ENCODE results near the gene CHID1.

The CHID1 gene

DNA sequence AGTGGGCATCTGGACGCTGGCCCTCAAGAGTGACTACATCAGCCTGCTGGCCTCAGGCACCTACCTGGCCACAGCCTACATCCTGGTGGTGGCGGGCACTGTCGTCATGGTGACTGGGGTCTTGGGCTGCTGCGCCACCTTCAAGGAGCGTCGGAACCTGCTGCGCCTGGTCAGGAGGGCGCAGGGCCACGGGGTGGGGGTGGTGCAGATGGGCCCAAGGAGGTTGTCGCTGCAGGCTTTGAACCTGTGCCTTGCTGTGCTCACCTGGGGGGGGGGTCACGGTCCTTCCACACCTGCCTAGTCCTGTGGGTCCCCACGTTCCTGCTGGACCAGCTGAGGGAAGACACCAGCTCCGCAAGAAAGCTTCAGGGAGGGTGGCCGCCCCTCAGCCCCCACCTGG lies 74.3 kb downstream of the CHID1 start:
- no peak for DNase-seq (ENCODE audit: low read depth)

DNA sequence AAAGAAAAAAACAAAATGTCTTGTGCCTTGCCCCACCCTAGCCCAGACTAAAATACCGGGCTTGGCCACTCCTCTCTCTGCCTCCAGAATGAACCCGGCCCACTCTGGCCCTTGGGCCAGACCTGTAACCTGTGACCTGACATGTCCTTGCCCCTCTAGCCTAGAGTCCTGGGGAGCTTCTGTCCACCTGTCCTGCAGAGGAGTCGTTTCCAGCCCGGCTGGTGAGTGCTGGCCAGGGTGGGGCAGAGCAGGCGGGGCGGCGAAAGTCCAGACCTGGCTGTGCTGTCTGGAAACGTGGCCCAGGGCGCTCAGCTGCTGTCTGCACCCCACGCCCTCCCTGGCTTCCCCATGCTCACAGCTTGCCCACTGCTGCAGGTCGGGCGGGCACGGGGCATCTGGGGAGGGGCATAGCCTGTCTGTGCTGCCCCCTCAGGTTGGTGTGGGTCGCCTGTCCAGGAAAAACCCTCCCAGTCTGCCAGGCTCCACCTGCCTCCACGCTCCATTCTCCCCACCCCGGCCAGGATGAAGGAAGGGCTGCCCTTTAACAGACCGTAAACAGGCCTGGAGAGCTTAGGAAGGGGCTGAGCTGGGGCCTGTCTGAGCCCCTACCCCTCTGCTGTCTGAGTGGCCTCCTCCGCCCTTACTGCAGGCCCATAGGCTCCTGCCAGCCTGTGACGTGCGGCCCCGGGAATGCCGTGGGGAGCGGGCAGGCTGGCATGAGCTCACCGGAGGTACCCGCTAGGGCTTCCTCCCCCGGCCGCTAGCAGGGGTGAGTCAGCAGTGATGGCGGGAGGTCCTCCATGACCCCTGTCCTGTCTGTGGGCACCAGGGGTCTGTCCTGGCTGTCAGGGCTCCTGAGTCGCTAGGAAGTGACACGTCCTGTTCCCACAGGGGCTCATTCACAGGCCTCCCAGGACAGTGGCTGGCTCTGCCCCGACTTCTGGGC lies 76.0 kb downstream of the CHID1 start:
- no peak for DNase-seq (ENCODE audit: low read depth)

DNA sequence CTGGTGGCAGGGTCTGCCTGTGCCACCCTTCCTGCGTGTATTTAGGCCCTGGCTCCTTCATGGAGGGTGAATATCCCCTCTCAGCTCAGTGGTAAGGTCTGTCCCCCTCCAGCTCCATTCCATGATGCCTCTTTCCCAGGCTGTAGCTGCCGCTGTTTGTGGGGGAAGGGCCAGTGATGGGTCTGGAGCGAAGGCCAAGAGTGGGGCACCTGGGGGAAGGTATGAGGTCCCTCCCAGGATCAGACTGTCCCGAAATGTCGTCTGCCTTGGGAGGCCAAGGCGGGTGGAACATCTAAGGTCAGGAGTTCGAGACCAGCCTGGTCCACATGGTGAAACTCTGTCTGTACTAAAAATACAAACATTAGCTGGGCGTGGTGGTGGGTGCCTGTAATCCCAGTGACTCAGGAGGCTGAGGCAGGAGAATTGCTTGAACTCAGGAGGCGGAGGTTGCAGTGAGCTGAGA lies 76.7 kb downstream of the CHID1 start:
- no peak for DNase-seq (ENCODE audit: low read depth)

DNA sequence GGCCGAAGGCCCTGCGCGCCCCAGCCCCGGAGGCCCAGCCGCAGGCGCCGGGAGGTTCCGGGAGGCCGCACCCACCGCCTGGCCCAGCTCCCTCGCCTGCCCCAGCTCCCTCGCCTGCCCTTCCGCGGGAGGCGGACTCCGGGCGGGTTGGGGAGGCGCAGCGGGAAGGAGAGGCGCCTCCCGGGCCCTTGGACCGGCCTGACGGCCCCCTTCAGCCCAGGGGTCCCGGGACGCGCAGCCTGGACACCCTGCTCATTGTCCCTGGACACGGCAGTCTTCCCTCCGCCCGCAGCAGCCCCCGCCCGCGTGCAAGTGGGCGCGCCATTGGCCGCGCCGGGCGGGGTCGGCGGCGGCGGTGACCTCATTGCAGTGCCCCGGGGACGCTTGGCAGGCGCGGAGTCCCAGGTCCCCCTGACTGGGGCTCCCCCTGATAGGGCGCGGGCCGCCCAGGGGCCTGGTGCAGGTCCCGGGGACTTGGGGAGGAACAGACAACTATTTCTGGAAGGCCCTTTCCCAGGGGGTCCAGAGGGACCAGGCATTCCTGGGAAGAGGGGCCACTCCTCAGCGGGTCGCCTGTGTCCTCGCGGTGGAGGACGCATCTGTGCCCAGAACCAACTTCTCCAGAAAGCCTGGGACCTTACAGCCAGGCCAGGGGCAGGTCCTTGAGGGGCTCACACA lies 77.4 kb downstream of the CHID1 start:
- DNase-seq (ENCODE audit: low read depth) = no peak

DNA sequence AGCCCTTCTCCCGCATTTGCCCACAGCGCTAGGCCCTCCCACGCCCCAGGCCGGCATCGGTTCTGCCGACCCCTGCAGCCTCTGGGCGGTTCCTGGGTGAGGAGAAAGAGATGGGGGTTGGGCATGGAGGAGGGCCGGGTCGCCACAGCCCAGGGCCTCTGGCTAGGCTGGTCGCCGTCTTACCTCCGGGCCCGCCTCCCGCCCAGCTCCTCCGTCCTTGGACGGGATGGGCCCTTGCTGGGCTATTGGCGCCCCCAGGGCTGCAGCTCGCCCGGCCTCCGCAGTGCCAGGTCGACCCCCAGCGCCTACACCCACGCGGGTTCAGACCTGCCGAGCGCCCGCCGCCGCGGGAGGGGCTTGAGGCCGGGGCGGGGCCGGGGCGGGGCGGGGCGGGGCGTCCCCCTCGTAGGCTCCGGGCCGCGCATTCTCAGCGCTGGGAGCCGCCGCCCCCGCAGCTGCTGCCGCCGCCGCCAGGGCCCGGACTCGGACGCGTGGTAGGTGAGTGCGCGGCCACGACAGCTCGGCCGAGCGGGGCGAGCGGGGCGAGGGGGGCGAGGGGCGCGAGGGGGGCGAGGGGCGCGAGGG lies 78.0 kb downstream of the CHID1 start, which contains the start of gene CD151:
CD151 (plus strand) TSS at position 424 of the 585 bp plus-strand sequence. CDS start 3,118 bp downstream, outside the sequence.
- no peak for DNase-seq (ENCODE audit: low read depth)

DNA sequence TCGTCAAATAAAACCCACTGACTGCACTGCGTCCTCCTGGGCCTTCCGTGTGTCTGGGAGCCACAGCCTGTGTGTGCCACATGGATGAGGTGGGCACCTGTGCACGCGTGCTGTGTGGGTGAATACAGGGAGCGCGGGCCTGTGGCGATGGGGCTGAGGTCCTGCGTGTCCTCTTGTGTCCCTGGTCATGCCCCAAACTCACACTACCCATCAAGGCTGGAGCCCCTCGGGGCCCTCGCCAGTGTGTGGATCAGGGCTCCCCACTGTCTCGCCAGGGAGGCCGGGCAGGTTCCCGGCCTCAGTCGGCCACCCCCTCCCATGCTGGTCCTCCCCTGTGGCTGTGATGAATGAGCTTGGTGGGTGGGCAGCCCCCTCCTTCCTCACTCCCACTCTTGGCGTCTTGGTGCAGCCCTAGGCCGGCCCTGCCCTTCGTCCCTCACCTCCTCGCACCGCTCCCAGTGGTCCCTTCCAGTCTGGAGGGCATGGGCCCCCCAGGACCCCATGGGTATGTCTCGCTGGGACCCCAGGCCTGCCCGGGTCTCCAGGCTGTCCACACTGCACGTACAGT lies 78.6 kb downstream of the CHID1 start:
- no peak for DNase-seq (ENCODE audit: low read depth)

DNA sequence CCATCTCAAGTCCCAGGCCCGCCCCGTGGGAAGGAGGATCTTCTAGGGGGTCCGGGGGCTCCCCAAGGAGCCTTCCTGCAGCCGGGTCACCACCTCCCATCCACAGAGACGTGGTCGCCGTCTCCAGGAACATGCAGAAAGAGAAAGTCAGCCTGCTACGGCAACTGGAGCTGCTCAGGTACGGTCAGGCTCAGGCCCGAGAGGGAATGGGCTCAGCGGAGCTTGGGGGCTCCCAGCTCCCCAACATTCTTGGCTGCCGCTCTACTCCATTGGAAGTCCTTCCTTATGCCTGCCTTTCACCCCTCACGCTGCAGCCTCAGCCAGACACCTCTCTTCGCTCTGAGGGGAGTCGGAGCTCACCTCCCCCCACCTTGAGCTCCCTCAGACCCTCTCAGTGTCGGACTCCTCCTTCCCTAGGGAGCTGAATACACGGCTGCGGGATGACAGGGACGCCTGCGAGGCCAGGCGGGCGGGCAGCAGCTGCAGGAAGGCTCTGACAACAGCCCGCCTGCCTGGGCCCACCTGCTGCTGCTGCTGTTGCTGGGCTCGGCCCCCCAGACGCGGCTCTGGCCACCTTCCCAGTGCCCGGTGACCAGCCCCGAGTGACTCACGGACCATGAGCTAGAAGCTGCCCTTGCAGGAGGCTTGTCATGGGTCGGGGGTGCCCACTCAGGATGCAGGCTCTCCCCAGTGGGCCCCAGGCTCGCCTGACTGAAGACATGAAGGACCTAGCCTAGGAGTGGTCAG lies 79.3 kb downstream of the CHID1 start:
- no peak for DNase-seq (ENCODE audit: low read depth)

DNA sequence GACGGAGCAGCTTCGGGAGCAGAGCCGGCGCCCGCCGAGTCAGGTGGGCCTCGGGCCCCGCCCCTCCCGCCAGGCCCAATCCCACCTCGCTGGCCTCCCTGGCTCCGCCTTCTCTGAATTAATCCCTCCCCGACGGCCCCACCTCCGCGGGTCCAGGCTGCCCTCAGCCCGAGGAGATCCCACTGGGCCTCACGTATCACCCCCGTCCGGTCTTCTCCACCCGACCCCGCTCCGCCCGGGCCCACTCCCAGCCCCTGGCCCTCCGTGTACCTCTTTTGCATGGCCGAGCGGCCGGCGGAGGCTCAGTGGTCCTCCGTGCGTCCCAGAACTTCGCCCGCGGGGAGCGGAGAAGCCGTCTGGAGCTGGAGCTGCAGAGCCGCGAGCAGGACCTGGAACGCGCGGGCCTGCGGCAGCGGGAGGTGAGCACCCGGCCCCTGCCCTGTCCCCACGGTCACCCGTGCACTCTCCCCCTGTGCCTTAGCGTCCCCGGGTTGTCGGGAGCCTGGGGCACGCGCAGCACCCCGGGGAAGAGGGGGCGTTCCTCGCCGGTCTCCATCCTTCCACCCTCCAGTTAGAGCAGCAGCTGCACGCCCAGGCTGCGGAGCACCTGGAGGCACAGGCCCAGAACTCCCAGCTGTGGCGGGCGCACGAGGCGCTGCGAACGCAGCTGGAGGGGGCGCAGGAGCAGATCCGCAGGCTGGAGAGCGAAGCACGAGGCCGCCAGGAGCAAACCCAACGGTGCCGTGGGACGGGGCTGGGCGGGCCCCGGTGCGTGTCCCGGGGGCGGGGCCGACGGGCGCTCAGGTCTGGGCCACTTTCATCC lies 80.1 kb downstream of the CHID1 start:
- DNase-seq (ENCODE audit: low read depth) = peak; percentile 50

DNA sequence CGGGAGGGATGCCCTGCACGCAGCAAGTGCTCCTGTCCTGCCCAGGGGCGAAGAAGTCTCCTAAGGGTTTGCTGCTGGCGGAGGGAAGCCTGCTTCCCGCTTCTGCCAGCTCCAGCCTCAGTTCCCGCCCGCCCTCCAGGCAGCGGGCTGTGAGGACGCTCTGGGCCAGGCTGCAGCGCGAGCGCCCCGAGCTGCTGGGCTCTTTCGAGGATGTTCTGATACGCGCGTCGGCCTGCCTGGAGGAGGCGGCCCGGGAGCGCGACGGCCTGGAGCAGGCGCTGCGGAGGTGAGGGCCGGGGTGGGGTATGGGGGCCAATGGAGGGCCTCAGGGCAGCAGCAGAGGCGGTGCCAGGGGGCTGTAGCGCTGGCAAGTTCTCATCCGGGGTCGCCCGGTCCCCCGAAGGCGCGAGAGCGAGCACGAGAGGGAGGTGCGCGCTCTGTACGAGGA lies 80.7 kb downstream of the CHID1 start:
- DNase-seq (ENCODE audit: low read depth) = no peak

DNA sequence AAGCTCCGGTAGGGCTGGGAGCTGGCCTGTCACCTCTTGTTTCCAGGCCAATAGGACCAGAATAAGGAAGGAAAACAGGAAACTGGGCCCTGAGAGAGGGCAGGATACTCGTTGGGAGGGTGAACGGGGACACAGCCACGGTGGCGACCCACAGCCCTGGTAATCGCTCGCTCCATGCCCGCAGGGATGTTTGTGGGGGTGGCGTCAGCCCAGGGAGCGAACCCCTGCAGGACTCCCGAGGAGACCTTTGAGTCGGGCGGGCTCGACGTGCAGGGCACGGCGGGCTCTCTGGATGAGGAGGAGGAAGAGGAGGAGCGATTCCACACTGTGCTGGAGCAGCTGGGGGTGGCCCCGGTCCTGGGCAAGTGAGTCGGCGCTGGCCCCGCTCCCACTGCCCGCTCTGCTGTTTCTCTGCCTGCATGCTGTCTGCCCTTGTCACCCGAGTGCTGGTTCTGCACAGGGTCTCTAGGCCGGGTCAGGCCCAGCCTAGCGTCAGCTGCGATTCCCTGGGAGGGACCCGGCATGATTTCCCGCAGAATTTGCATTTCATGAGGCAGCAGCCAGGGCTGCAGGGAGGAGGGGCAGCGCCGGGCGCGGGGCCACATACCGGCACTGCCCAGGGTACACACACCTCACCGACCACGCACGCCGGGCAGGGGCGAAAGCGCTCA lies 81.3 kb downstream of the CHID1 start:
- DNase-seq (ENCODE audit: low read depth) = no peak

DNA sequence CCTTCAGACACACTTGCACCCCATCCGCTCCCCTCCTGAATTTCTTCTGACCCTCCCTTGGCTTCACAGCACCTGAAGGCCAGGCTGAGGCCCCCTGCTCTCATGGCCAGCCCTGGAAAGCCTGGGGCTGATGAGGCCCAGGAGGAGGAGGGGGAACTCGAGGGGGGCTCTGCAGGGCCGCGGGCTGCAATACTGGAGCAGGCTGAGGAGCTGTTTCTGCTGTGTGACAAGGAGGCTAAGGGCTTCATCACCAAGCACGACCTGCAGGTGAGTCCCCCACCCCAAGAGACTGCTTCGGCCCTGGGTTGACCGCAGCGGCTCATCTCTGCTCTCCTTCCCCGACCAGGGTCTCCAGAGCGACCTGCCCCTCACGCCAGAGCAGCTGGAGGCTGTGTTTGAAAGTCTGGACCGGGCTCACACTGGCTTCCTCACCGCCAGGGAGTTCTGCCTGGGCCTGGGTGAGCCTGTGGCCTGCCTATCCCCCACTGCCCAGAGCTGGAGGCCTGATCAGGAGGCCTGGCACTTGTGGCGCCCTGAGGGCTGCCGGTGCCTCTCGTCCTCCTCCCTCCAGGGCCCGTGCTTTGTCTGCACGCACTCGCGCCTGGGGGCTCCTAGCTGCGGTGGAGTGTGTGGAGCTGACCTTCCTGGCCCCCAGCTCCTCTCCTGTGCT lies 82.0 kb downstream of the CHID1 start:
- no peak for DNase-seq (ENCODE audit: low read depth)

DNA sequence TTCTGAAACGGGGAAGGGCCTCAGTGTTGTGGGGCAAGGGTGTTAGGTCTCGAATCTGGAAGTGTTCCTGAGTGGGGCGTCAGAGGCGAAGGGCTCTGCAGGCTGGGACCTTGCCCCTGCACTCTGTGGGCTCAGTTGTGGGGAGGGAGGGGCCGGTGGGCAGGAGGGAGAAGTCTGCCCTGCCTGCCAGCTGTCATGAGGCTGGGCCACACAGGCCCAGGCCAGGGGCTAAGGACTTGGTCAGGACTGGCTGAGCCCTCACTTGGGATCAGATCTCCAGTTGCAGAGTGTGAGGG lies 82.8 kb downstream of the CHID1 start, which contains the start of gene CRACR2B:
CRACR2B (plus strand) TSS at position 23 of the 296 bp plus-strand sequence. CDS start 689 bp downstream, outside the sequence.
- no peak for DNase-seq (ENCODE audit: low read depth)

DNA sequence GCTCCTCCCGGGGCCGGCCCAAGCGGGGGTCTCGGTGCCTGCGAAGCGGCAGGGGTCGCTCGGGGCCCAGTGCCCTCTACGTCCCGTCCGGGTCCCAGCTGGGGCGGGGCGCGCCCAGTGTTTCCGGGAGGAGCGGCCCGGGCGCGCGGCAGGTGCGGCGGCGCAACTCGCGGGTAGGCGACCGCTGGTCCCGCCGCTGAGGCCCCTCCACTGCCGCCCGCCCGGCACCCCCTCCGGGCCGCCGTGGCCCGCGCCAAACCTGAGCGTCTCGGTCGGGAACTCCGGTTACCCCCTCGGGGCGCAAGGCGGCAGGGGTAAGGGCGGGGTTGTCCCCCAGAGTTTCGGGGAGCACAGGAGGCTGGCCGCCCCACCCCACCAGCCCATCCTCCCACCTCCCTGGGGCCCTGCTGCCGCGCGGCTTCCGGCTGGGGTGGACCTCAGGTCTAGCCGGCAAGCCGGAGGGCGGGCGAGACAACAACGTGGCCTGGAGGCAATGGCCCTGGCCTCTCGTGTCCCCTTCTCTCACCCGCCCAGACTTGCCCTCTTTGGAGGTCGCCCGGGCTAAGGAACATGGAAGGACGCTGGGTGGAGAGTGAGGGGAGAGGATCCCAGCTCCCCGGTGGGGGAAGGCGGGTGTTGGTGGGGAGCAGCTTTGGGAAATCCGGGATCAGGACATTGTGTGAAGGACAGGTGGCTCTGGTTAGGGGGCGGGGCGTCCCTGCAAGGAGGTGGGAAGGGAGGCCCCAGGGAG lies 83.3 kb downstream of the CHID1 start:
- DNase-seq (ENCODE audit: low read depth) = no peak

DNA sequence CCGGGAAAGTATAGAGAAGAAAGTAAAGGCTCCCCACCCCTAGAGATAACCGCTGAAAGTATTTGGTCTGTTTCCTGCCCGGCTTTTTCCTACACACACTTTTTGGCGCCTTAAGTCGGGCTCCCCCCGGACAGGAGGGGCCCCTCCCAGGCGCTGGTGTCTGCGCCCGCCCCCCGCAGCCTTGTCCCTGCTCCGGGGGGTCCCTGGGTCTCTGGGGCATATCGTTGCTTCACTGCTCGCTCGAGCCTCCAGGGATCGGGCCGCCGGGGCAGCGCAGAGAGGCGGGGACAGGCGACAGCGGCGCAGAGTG lies 83.8 kb downstream of the CHID1 start:
- no peak for DNase-seq (ENCODE audit: low read depth)

DNA sequence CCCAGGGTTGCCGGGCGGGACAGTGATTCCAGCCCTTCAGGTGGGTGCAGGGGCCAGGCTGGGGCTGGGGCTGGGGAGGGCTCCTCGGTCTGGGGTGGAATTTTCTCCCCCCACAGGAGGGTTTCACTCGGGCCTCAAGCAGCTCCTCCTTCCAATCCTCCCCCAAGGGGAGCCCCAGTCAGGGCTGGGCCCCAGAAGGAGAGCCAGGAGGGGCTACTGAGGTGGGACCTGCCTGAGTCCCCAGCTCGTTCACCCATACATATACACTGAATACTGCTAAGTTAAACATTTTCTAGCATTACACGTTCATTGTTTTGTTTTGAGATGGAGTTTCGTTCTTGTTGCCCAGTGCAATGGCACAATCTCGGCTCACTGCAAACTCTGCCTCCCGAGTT lies 84.4 kb downstream of the CHID1 start:
- no peak for DNase-seq (ENCODE audit: low read depth)

DNA sequence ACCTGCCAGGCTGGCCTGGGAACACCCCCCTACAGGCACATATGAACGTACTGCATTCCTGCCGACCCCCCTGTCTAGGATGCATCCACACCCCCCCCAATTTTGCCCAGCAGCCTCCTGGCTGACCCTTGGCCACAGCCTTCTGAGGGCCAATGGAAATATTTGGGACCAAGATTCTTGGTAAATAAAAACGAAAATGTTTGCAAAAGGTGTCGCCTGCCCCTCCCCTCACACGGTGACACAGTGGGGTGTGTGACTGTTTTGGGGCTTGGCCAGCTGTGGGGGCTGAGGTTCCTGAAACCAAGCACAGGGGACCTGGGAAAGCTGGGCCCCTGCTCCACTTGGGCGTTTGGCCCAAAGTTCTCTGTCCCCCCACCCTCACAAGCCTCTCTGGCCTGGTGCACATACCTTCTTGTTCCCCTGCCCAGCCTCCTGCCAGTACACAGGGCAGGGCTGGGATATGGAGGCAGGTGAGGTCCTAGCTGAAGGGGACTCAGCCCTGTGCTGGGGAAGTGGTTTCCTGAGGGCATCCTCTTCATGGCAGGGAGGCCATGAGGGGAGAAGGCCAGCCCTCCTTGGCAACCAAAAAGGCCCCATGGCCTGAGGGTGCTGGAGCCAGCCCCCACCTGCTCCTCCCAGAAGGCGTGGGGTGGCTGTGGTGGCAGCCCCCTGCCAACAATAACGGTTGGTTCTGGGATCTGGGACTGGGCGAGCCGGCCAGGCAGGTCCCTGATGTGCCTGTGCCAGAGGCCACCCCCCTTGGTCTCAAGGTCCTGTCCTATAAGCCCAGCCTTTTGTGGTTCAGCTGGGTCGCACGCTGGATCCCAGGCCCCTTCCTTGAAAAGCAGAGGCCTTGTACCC lies 85.0 kb downstream of the CHID1 start:
- no peak for DNase-seq (ENCODE audit: low read depth)

DNA sequence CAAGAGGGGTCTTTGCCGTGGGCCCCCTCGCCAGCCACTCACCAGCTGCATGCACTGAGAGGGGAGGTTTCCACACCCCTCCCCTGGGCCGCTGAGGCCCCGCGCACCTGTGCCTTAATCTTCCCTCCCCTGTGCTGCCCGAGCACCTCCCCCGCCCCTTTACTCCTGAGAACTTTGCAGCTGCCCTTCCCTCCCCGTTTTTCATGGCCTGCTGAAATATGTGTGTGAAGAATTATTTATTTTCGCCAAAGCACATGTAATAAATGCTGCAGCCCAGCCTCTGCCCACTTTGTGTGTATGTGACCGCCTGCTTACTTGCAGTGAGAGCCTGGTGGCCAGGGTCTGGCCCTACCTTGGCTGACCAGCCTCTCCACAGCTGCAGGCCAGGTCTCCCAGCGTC lies 85.7 kb downstream of the CHID1 start:
- DNase-seq (ENCODE audit: low read depth) = no peak

DNA sequence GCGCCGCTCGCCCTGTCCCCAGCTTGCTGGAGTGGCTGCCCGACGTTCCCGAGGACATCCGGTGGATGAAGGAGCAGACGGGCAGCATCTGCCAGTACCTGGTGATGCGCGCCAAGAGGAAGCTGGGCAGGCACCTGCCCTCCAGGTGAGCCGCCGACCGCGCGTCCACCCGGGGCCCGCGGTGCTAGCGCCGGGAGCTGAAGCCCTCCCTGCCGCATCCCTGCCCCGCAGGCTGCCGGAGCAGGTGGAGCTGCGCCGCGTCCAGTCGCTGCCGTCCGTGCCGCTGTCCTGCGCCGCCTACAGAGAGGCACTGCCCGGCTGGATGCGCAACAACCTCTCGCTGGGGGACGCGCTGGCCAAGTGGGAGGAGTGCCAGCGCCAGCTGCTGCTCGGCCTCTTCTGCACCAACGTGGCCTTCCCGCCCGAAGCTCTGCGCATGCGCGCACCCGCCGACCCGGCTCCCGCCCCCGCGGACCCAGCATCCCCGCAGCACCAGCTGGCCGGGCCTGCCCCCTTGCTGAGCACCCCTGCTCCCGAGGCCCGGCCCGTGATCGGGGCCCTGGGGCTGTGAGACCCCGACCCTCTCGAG lies 86.2 kb downstream of the CHID1 start:
- no peak for DNase-seq (ENCODE audit: low read depth)

All from activated gamma-delta T cell treated with anti-CD3 and anti-CD28 coated beads, Interleukin-2, amount 50 U/mL, for 16 hours (primary cell).